ENCODE measurements around the gene FAM184A. TPM values are rescaled to one million over a fixed set of nuclear protein-coding genes. Genes with fewer than 3 reads are reported as not detected.

Gene FAM184A
- total RNA-seq, 1 experiment from 2014 or later, result 8.7 TPM

DNA sequence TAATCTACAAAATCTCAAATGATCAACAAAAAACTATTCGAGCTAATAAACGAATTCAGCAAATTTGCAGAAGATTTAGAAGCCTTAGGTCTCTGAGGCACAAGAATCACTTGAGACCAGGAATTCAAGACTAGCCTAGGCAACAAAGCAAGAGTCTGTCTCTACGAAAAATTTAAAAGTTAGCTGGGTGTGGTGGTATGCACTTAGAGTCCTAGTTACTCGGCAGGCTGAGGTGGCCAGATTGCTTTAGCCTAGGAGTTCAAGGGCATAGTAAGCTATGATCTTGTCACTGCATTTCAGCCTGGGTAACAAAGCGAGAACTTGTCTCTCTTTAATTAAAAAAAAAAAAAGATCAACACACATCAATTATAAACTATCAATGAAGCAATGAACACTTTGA is 34.2 kb downstream of the FAM184A start:
- no TSS peak for BruUV-seq (replicated peaks)
- H3K27ac ChIP-seq (ENCODE audit: low read length), result no peak overlapping the region
- DNase-seq (ENCODE audit: low read depth, low spot score), result no peak
- no peaks in the 10 kb centered on the region for H3K4me1 ChIP-seq (ENCODE audit: control insufficient read depth, insufficient read depth, low read length)
- H3K9me3 ChIP-seq (ENCODE audit: control insufficient read depth, insufficient read depth, low read depth, low read length), result no peaks in the 10 kb centered on the region
- H3K4me3 ChIP-seq (ENCODE audit: low read depth in 2 of 2, low read length in 2 of 2), result no peak overlapping the region
- CTCF ChIA-PET, result no interaction called here
- H3K27me3 ChIP-seq (ENCODE audit: control insufficient read depth, insufficient read depth, low read length), result no peaks in the 10 kb centered on the region
- POLR2A ChIA-PET, result no interaction called here
- H3K36me3 ChIP-seq (ENCODE audit: control insufficient read depth, insufficient read depth, low read length), result no peaks in the 10 kb centered on the region
- no peak for ATAC-seq
- in situ Hi-C loops (cut with HindIII; ENCODE audit: low pct_unique_long_range_greater_than_20kb, low sequenced_read_pairs), result no loop called here
- TF ChIP-seq REST (IDR thresholded peaks at IDR 0.05; ENCODE audit: insufficient read depth in 1 of 2, low read depth in 2 of 2, low read length in 1 of 2) (no peak), SIN3A (IDR thresholded peaks at IDR 0.05; ENCODE audit: borderline replicate concordance, insufficient read depth, low read depth, low read length) (no peak), POLR2AphosphoS5 (IDR thresholded peaks at IDR 0.05; ENCODE audit: low read depth, low read length) (no peak), TCF7L2 (IDR thresholded peaks at IDR 0.05; ENCODE audit: low read depth, low read length) (no peak), CTCF (IDR thresholded peaks at IDR 0.05) (no peak)
- intact Hi-C loops (cut with micrococcal nuclease; ENCODE audit: unreplicated experiment), result no loop called here

GRCh38 chr6:119043783-119044182 is 34.7 kb downstream of the FAM184A start:
- Histone ChIP-seq H3K4me1 (ENCODE audit: control insufficient read depth, insufficient read depth, low read length) (no peaks in the 10 kb centered on the region), H3K27me3 (ENCODE audit: control insufficient read depth, insufficient read depth, low read length) (no peaks in the 10 kb centered on the region), H3K27ac (ENCODE audit: low read length) (no peak overlapping the region), H3K9me3 (ENCODE audit: control insufficient read depth, insufficient read depth, low read depth, low read length) (no peaks in the 10 kb centered on the region), H3K4me3 (ENCODE audit: low read depth in 2 of 2, low read length in 2 of 2) (no peak overlapping the region), H3K36me3 (ENCODE audit: control insufficient read depth, insufficient read depth, low read length) (no peaks in the 10 kb centered on the region)
- CTCF ChIA-PET, result no interaction called here
- BruUV-seq (replicated peaks), result no TSS peak
- DNase-seq (ENCODE audit: low read depth, low spot score) (no peak), ATAC-seq (no peak)
- TF ChIP-seq POLR2AphosphoS5 (IDR thresholded peaks at IDR 0.05; ENCODE audit: low read depth, low read length) (no peak), REST (IDR thresholded peaks at IDR 0.05; ENCODE audit: insufficient read depth in 1 of 2, low read depth in 2 of 2, low read length in 1 of 2) (no peak), SIN3A (IDR thresholded peaks at IDR 0.05; ENCODE audit: borderline replicate concordance, insufficient read depth, low read depth, low read length) (no peak), TCF7L2 (IDR thresholded peaks at IDR 0.05; ENCODE audit: low read depth, low read length) (no peak), CTCF (IDR thresholded peaks at IDR 0.05) (no peak)
- in situ Hi-C loops (cut with HindIII; ENCODE audit: low pct_unique_long_range_greater_than_20kb, low sequenced_read_pairs) (no loop called here), intact Hi-C loops (cut with micrococcal nuclease; ENCODE audit: unreplicated experiment) (no loop called here)
- POLR2A ChIA-PET, result no interaction called here
